Adrenal gland (tissue), 5 donors: ENCODE results near the gene CCL2.

ENCODE experiments used
- CTCF ChIP-seq, 6 experiments: fragments of 450-650 bp in 4 of 6; fragments of 200-600 bp in 2 of 6; sonication (generic) in 1 of 6; IDR thresholded peaks; 1 replicate in 5 of 6; 2 replicates in 1 of 6; pipeline versions ENCODE4 v1.5.1 to v1.8.0; 2016 to 2021; ENCODE audit warnings: antibody characterized with exemption in 6 of 6, mild to moderate bottlenecking in 2 of 6, moderate library complexity in 1 of 6
- POLR2A ChIP-seq, 2 donors: fragments of 450-650 bp; IDR thresholded peaks; one replicate each; pipeline ENCODE4 v1.6.1; 2017; ENCODE audit warnings: antibody characterized with exemption in 2 of 2, mild to moderate bottlenecking in 2 of 2, moderate library complexity in 1 of 2
- donor health status: DM: no; HTN: no; CAD: no.

GRCh38 chr17:34275881-34276280 is 20.8 kb downstream of the CCL2 start:
- no peak for TF ChIP-seq POLR2A (IDR thresholded peaks at IDR 0.05)
- TF ChIP-seq CTCF (IDR thresholded peaks at IDR 0.05) = no peak
